HFF-Myc (cell line): ENCODE results near the gene CAPNS2.

Experiments
- DNase-seq: peaks from one replicate; pipeline ENCODE4 v3.0.0-alpha.2; 2011; ENCODE audit warnings: low read depth; ENCODE audit errors: extremely low read depth
- H3K4me3 ChIP-seq: replicated peaks from 2 replicates; pipeline ENCODE4 v1.5.1; 2011; ENCODE audit warnings: low read depth, mild to moderate bottlenecking, control low read depth, low read length
- CTCF ChIP-seq: IDR thresholded peaks from 2 replicates; pipeline ENCODE4 v1.5.1; 2012; ENCODE audit warnings: mild to moderate bottlenecking, low read depth, low read length, control low read depth; ENCODE audit errors: missing control alignments

CAPNS2 gene

GRCh38 chr16:55532227-55532626 is 34.3 kb upstream of the CAPNS2 start:
- TF ChIP-seq CTCF = no peak
- DNase-seq = no peak
- no peak overlapping the region for H3K4me3 ChIP-seq

- no peak overlapping the region for H3K4me3 ChIP-seq
- TF ChIP-seq CTCF = no peak
- DNase-seq = no peak
These were observed 31.7 kb upstream of the CAPNS2 start for GRCh38 chr16:55534756-55535155.

GRCh38 chr16:55539049-55539448 is 27.4 kb upstream of the CAPNS2 start:
- no peak for TF ChIP-seq CTCF
- no peak overlapping the region for H3K4me3 ChIP-seq
- DNase-seq = no peak

- no peak for TF ChIP-seq CTCF
- DNase-seq = no peak
- H3K4me3 ChIP-seq = no peak overlapping the region
These were observed 27.0 kb upstream of the CAPNS2 start for GRCh38 chr16:55539488-55539887.

GRCh38 chr16:55540221-55540620 is 26.3 kb upstream of the CAPNS2 start:
- H3K4me3 ChIP-seq = no peak overlapping the region
- TF ChIP-seq CTCF = no peak
- DNase-seq = no peak

GRCh38 chr16:55542459-55543082 is 23.9 kb upstream of the CAPNS2 start:
- TF ChIP-seq CTCF = no peak
- H3K4me3 ChIP-seq = no peak overlapping the region
- peak; percentile 32 for DNase-seq

- DNase-seq = peak; percentile 16
- no peak overlapping the region for H3K4me3 ChIP-seq
- TF ChIP-seq CTCF = peak; percentile 14
These were observed 23.0 kb upstream of the CAPNS2 start for GRCh38 chr16:55543472-55543871.
